Omental fat pad (tissue), 4 donors: ENCODE measurements around the gene PER3. TPM values are rescaled to one million over a fixed set of nuclear protein-coding genes. Genes with fewer than 3 reads are reported as not detected.

ENCODE experiments used
- ATAC-seq: fragments of 150-250 bp; one replicate; pipeline ENCODE4 v1.9.1; 2016; ENCODE audit warnings: mild to moderate bottlenecking, moderate library complexity; ENCODE audit not compliant: low FRiP score
- DNase-seq: peaks from one replicate; pipeline ENCODE4 v3.0.0-alpha.2; 2019; ENCODE audit warnings: low spot score
- total RNA-seq, 4 donors: library from RNA; depleted of rRNA; stranded (reverse); fragments of >200 nt; gene quantifications; one replicate each; pipeline ENCODE4 v1.1.0, GENCODE V29; 2016
- TF ChIP-seq, protein P1 (sequence below), 3 donors: fragments of 450-650 bp; IDR thresholded peaks; one replicate each; pipeline ENCODE4 v1.5.1; 2016 to 2017; ENCODE audit warnings: antibody characterized with exemption in 3 of 3, mild to moderate bottlenecking in 3 of 3, moderate library complexity in 2 of 3

The PER3 gene
- total RNA-seq, 4 donors from 2014 or later, result 8.6 to 13.9 (median 12.2) TPM

DNA sequence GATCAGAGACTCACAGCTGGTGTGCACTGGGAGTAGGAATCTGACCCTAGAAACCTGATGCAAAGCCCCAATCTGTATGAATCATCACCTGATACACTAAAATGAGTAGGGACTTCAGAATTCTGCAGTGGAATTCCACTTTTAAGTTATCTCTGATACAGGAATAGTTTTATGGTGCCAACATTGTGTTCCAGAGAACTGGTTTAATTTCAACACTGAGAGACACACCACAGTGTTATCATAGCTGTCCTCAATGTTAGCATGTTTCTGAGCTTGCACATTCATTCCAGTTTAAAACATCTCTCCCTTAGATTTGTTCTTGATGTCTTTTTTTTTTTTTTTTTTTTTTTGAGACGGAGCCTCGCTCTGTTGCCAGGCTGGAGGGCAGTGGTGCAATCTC is 61.7 kb downstream of the PER3 start:
- TF ChIP-seq, protein P1, sequence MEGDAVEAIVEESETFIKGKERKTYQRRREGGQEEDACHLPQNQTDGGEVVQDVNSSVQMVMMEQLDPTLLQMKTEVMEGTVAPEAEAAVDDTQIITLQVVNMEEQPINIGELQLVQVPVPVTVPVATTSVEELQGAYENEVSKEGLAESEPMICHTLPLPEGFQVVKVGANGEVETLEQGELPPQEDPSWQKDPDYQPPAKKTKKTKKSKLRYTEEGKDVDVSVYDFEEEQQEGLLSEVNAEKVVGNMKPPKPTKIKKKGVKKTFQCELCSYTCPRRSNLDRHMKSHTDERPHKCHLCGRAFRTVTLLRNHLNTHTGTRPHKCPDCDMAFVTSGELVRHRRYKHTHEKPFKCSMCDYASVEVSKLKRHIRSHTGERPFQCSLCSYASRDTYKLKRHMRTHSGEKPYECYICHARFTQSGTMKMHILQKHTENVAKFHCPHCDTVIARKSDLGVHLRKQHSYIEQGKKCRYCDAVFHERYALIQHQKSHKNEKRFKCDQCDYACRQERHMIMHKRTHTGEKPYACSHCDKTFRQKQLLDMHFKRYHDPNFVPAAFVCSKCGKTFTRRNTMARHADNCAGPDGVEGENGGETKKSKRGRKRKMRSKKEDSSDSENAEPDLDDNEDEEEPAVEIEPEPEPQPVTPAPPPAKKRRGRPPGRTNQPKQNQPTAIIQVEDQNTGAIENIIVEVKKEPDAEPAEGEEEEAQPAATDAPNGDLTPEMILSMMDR (IDR thresholded peaks at IDR 0.05), result no peak
- DNase-seq (no peak), ATAC-seq (no peak)

GRCh38 chr1:7846656-7847055 is 62.6 kb downstream of the PER3 start:
- DNase-seq, result no peak
- no peak for ATAC-seq
- TF ChIP-seq, protein P1 (IDR thresholded peaks at IDR 0.05), result no peak

GRCh38 chr1:7847599-7847998 is 63.5 kb downstream of the PER3 start:
- DNase-seq (no peak), ATAC-seq (peak; percentile 41)
- TF ChIP-seq, protein P1 (IDR thresholded peaks at IDR 0.05), result no peak

DNA sequence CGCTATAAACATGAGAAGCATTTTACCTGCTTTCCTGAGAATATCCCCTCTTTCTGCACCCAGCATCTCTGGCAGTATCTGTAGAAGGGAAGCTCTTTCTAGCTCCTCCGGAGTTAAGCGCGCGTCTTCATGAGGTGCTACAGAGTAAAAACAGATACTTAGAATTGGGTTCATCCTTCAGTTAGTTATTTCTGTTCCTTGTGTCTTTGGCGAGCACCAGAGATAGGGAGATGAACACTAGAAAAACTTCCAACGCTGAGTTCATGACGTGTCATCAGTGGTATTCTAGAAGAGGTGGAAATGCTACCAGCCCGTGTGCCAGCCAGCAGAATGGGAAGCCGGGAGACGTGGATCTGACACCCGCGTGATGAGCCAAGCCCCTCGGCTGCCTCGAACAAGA is 66.7 kb downstream of the PER3 start:
- TF ChIP-seq, protein P1 (IDR thresholded peaks at IDR 0.05), result no peak
- no peak for ATAC-seq
- no peak for DNase-seq

DNA sequence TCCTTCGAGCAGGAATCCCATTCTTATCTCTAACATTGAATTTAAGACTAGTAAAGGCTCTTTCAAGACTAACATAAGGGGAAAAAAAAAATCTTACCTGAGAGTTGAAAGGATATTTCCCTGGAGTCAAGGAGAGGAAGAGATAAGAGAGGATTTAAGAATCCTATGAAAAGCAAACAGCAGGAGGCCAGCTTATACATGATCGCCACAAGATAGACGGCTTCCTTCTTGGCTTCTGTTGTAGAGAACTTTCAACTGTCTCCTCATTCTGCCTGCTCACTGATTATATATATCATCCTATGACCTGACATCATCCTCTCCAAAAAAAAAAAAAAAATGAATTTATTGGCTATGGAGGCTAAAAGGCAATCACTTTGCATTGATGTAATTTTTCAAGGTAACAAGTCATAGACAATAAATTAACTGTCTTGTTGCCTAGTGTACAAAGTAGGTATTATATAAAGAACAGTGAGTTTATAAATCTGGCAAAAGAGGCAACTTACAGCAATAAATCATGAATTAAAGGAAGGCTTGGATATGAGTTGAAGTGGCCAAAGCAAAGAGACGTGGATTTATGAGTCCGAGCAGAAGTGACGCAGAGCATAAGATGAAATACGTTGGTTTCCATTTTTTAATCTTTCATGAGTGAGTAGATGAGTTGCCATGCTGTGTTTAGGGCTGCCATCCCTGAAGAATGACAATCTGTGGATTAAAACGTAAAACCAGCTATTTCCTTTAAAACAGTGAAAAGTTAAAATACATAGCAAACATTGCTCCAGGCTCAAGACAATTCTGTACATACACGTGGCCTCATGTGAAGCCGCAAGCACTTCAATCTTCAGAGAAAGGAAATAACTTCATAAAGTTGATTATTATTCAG is 69.0 kb downstream of the PER3 start, which contains the start of gene UTS2:
UTS2 (minus strand) TSS at position 262 of the 880 bp plus-strand sequence; CDS start at position 200, 62 bp downstream.
- ATAC-seq, result no peak
- TF ChIP-seq, protein P1 (IDR thresholded peaks at IDR 0.05), result no peak
- no peak for DNase-seq

GRCh38 chr1:7853684-7854026 is 69.6 kb downstream of the PER3 start:
- ATAC-seq (no peak), DNase-seq (no peak)
- TF ChIP-seq, protein P1 (IDR thresholded peaks at IDR 0.05), result no peak

DNA sequence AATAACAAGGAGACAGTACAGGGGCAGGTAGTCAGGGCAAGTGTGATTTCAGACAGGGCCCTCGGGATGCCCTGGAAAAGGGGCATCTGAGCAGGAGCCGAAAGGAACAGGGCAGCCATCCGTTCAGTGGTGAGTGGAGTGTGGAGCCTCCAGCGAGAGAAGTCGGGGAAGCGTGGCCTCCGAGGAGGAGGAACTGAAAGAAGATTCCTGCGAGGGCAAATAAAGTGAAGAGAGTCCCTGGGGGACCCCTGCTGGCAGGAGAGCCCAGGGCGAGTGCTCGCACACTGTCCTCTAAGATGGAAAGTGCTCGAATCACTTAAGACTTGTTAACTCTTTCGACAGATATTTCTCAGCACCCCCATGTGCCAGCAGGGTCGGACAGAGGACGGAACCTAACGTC is 72.3 kb downstream of the PER3 start:
- TF ChIP-seq, protein P1 (IDR thresholded peaks at IDR 0.05), result no peak
- ATAC-seq (no peak), DNase-seq (no peak)
